HepG2 (cell line): ENCODE measurements around the gene ZKSCAN5. TPM values are rescaled to one million over a fixed set of nuclear protein-coding genes. Genes with fewer than 3 reads are reported as not detected.

Source experiments
- ATAC-seq: fragments of 200-7000 bp; cut with Tn5 transposase; 3 replicates; pipeline ENCODE4 v1.9.1; 2020; ENCODE audit warnings: mild to moderate bottlenecking, moderate library complexity
- BruUV-seq: library from RNA; stranded (reverse); fragments of 400-500 nt; replicated peaks from 2 replicates; lab custom pipeline; 2021; lab: Mats Ljungman, UMichigan
- CTCF ChIA-PET: fragments of 300-600 bp; formaldehyde crosslinking; extraction: SDS; loops from one replicate; lab custom pipeline; 2021; ENCODE audit warnings: low total read pairs, inconsistent platforms, low intra/inter-chr PET ratio; lab: Yijun Ruan, JAX
- POLR2A ChIA-PET: fragments of 350-600 bp; sonication (Branson Sonifier 250); formaldehyde crosslinking; loops from one replicate; lab custom pipeline; 2020; ENCODE audit warnings: antibody characterized with exemption, inconsistent platforms; lab: Yijun Ruan, JAX
- DNase-seq: peaks from one replicate; pipeline ENCODE4 v3.0.0-alpha.2; 2015; ENCODE audit warnings: low spot score
- FAIRE-seq: peaks from 3 replicates; lab custom pipeline; 2011; peaks lifted over from hg19 to GRCh38; lab: Jason Lieb, UNC
- H2AFZ ChIP-seq: one replicate; pipeline ENCODE4 v1.6.1; 2011; ENCODE audit warnings: low read length, inconsistent platforms
- H3K27ac ChIP-seq: fragments of 300-600 bp; 3 replicates; pipeline ENCODE4 v1.8.0; 2011; ENCODE audit warnings: mixed run types, mild to moderate bottlenecking, mixed read lengths, low read length, inconsistent platforms; ENCODE audit not compliant: insufficient read depth; ENCODE audit errors: extremely low read length
- H3K27me3 ChIP-seq, 2 experiments: fragments of 200-600 bp in 1 of 2; 2 replicates in 1 of 2; 3 replicates in 1 of 2; pipeline versions ENCODE4 v1.6.0 to v1.8.0; 2011; ENCODE audit warnings: low read length in 2 of 2, mild to moderate bottlenecking in 2 of 2, moderate library complexity in 2 of 2, inconsistent platforms in 1 of 2; ENCODE audit not compliant: insufficient read depth in 2 of 2, control insufficient read depth in 1 of 2
- H3K36me3 ChIP-seq, 2 experiments: fragments of 200-600 bp in 1 of 2; replicated peaks in 1 of 2; 2 replicates in 1 of 2; 3 replicates in 1 of 2; pipeline versions ENCODE4 v1.5.1 to v1.8.0; 2011; ENCODE audit warnings: low read length in 2 of 2, inconsistent platforms in 1 of 2; ENCODE audit not compliant: insufficient read depth in 2 of 2, control insufficient read depth in 1 of 2
- H3K4me1 ChIP-seq: 2 replicates; pipeline ENCODE4 v1.5.1; 2012; ENCODE audit warnings: low read length, inconsistent platforms; ENCODE audit not compliant: insufficient read depth
- H3K4me2 ChIP-seq: 2 replicates; pipeline ENCODE4 v1.6.0; 2011; ENCODE audit warnings: low read depth, low read length, inconsistent platforms
- H3K4me3 ChIP-seq, 3 experiments: fragments of 200-600 bp in 1 of 3; sonication (generic), shearing (Covaris generic) in 1 of 3; replicated peaks in 1 of 3; 2 replicates each; pipeline ENCODE4 v1.5.1; 2011 to 2016; ENCODE audit warnings: low read length in 3 of 3, inconsistent platforms in 2 of 3, low read depth in 2 of 3, mild to moderate bottlenecking in 2 of 3, control low read depth in 1 of 3, mixed read lengths in 1 of 3; ENCODE audit not compliant: insufficient read depth in 1 of 3
- H3K79me2 ChIP-seq: one replicate; pipeline ENCODE4 v1.6.1; 2011; ENCODE audit warnings: low read length, inconsistent platforms; ENCODE audit not compliant: insufficient read depth
- H3K9ac ChIP-seq: 2 replicates; pipeline ENCODE4 v1.6.0; 2011; ENCODE audit warnings: mild to moderate bottlenecking, low read depth, low read length, inconsistent platforms; ENCODE audit not compliant: insufficient read depth
- H3K9me3 ChIP-seq: 2 replicates; pipeline ENCODE4 v1.5.1; 2012; ENCODE audit warnings: mild to moderate bottlenecking, low read length
- H4K20me1 ChIP-seq: 2 replicates; pipeline ENCODE4 v1.6.0; 2011; ENCODE audit warnings: inconsistent platforms, mild to moderate bottlenecking, low read length, moderate library complexity; ENCODE audit not compliant: insufficient read depth
- ARID2 ChIP-seq: sonication (generic); formaldehyde crosslinking; IDR thresholded peaks from 2 replicates; pipeline ENCODE4 v1.8.1; 2022; ENCODE audit warnings: mild to moderate bottlenecking, missing genetic modification reagents, borderline replicate concordance
- POLR2G ChIP-seq: fragments of 200-400 bp; formaldehyde crosslinking; IDR thresholded peaks from 2 replicates; pipeline ENCODE4 v1.6.1; 2018; ENCODE audit warnings: mild to moderate bottlenecking, low read depth, low read length, moderate library complexity
- SRSF1 ChIP-seq: fragments of 200-400 bp; formaldehyde crosslinking; optimal IDR thresholded peaks from 2 replicates; pipeline ENCODE3; 2017; ENCODE audit warnings: mild to moderate bottlenecking, low read depth, low read length, moderate library complexity
- ZKSCAN5 ChIP-seq: sonication (generic); formaldehyde crosslinking; IDR thresholded peaks from 2 replicates; pipeline ENCODE4 v1.5.1; 2020; ENCODE audit warnings: mild to moderate bottlenecking, missing genetic modification reagents
- ZNF207 ChIP-seq: fragments of 450-650 bp; IDR thresholded peaks from 2 replicates; pipeline ENCODE4 v1.6.1; 2016; ENCODE audit warnings: antibody characterized with exemption, borderline replicate concordance
- ZNF644 ChIP-seq: IDR thresholded peaks from 2 replicates; pipeline ENCODE4 v1.6.1; 2016; ENCODE audit warnings: low read depth
- WGBS: methylation state at CpG from one replicate; pipeline ENCODE4 v1.1.6; 2017; ENCODE audit warnings: low lambda C conversion rate; 5-methylcytosine and 5-hydroxymethylcytosine counted together
- in situ Hi-C: cut with HindIII; loops from 2 replicates; pipeline ENCODE4 v1.10.0; 2017; ENCODE audit warnings: low pct_unique_long_range_greater_than_20kb; ENCODE audit not compliant: extremely low pct_ligation_motif_present
- intact Hi-C: fragments of 100-400 bp; cut with micrococcal nuclease; formaldehyde crosslinking; loops from one replicate; pipeline ENCODE4 v1.10.0; 2022; ENCODE audit not compliant: unreplicated experiment
- polyA plus RNA-seq, 8 experiments: library from polyadenylated mRNA; depleted of rRNA in 3 of 8; stranded (reverse) in 7 of 8; unstranded in 1 of 8; fragments of >200 nt; fragmentation: Illumina TruSeq in 4 of 8; extraction: Trizol in 4 of 8; gene quantifications; 2 replicates each; pipeline versions ENCODE4 v1.2.1 to v1.2.3, GENCODE V29; 2011 to 2016; ENCODE audit warnings: low read depth in 4 of 8, missing spikeins in 1 of 8, mixed read lengths in 1 of 8; ENCODE audit not compliant: insufficient read depth in 1 of 8
- total RNA-seq, 5 experiments: library from RNA; depleted of rRNA; stranded (reverse); fragments of >200 nt; fragmentation: Illumina TruSeq; extraction: Trizol; gene quantifications; 2 replicates each; pipeline ENCODE4 v1.2.3, GENCODE V29; 2016; ENCODE audit warnings: low read depth in 1 of 5
- TF ChIP-seq, protein P1 (sequence below), 2 experiments: fragments of 450-650 bp in 1 of 2; sonication (generic) in 1 of 2; formaldehyde crosslinking in 1 of 2; IDR thresholded peaks; 2 replicates each; pipeline versions ENCODE4 v1.6.1 to v1.8.0; 2016 to 2022; ENCODE audit warnings: antibody characterized with exemption in 1 of 2, mild to moderate bottlenecking in 1 of 2, missing genetic modification reagents in 1 of 2

Gene ZKSCAN5
- total and polyA plus RNA-seq, 2 of the 13 experiments (the other 11 are each of a cell fraction or from before 2014, with no cell fraction given) = 5.5 to 11.7 TPM

- Histone ChIP-seq H3K36me3 (peaks cover 3 to 28% of the 10 kb centered on the region in 2 experiments), H3K9ac (no peak overlapping the region), H3K4me1 (peaks cover 5% of the 10 kb centered on the region; the same call in 1 of the 2 replicates), H3K9me3 (no peaks in the 10 kb centered on the region), H3K27ac (no peak overlapping the region), H2AFZ (no peak overlapping the region), H3K27me3 (no peaks in the 10 kb centered on the region), H3K79me2 (no peaks in the 10 kb centered on the region), H4K20me1 (no peaks in the 10 kb centered on the region), H3K4me2 (no peak overlapping the region), H3K4me3 (no peak overlapping the region)
- ATAC-seq = no peak
- no peak for DNase-seq
- intact Hi-C loops = no loop called here
- no peak for FAIRE-seq
- TF ChIP-seq ARID2 (CRISPR knock-in tag) (no peak), ZNF207 (no peak), ZNF644 (CRISPR knock-in tag) (no peak), SRSF1 (no peak)
- in situ Hi-C loops = no loop called here
- WGBS = 91% methylated on average over 3 of the region's 3 CpGs
- POLR2A ChIA-PET = interaction anchor here (0.8 kb wide), 1 partner anchor 72 kb away, joined by 3 read pairs; the partner anchor contains the start of gene ZKSCAN5
- no TSS peak for BruUV-seq
- CTCF ChIA-PET = no interaction called here
Measured at GRCh38 chr7:99576251-99576650, 71.8 kb downstream of the ZKSCAN5 start.

GRCh38 chr7:99579281-99579955, 75.0 kb downstream of the ZKSCAN5 start:
- POLR2A ChIA-PET = interaction anchor here (1.4 kb wide), 1 partner anchor 21 kb away, joined by 17 read pairs; the partner anchor contains the start of gene ZNF655
- no peak overlapping the region for H2AFZ ChIP-seq
- H3K9ac ChIP-seq = no peak overlapping the region
- in situ Hi-C loops = no loop called here
- TF ChIP-seq, protein P1, sequence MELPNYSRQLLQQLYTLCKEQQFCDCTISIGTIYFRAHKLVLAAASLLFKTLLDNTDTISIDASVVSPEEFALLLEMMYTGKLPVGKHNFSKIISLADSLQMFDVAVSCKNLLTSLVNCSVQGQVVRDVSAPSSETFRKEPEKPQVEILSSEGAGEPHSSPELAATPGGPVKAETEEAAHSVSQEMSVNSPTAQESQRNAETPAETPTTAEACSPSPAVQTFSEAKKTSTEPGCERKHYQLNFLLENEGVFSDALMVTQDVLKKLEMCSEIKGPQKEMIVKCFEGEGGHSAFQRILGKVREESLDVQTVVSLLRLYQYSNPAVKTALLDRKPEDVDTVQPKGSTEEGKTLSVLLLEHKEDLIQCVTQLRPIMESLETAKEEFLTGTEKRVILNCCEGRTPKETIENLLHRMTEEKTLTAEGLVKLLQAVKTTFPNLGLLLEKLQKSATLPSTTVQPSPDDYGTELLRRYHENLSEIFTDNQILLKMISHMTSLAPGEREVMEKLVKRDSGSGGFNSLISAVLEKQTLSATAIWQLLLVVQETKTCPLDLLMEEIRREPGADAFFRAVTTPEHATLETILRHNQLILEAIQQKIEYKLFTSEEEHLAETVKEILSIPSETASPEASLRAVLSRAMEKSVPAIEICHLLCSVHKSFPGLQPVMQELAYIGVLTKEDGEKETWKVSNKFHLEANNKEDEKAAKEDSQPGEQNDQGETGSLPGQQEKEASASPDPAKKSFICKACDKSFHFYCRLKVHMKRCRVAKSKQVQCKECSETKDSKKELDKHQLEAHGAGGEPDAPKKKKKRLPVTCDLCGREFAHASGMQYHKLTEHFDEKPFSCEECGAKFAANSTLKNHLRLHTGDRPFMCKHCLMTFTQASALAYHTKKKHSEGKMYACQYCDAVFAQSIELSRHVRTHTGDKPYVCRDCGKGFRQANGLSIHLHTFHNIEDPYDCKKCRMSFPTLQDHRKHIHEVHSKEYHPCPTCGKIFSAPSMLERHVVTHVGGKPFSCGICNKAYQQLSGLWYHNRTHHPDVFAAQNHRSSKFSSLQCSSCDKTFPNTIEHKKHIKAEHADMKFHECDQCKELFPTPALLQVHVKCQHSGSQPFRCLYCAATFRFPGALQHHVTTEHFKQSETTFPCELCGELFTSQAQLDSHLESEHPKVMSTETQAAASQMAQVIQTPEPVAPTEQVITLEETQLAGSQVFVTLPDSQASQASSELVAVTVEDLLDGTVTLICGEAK (IDR thresholded peaks at IDR 0.05) = peak; percentile 55
- TF ChIP-seq, protein P1 (CRISPR knock-in tag; IDR thresholded peaks at IDR 0.05) = no peak
- TF ChIP-seq ZKSCAN5 (CRISPR knock-in tag) = no peak
- peak; percentile 18; the same call in 1 of the 2 replicates for TF ChIP-seq POLR2G
- 86% methylated on average over 10 of the region's 10 CpGs for WGBS
- H4K20me1 ChIP-seq = no peaks in the 10 kb centered on the region
- no peaks in the 10 kb centered on the region for H3K79me2 ChIP-seq
- intact Hi-C loops = no loop called here
- CTCF ChIA-PET = no interaction called here
- H3K27ac ChIP-seq = no peak overlapping the region
- no peaks in the 10 kb centered on the region for H3K27me3 ChIP-seq
- peak overlapping the region in 1 of 3 experiments; percentile 64; a peak in 1 of 6 replicates for H3K4me3 ChIP-seq
- no TSS peak for BruUV-seq
- peak overlapping the region; percentile 80; the same call in 1 of the 2 replicates for H3K4me2 ChIP-seq
- no peaks in the 10 kb centered on the region for H3K9me3 ChIP-seq
- no peak for ATAC-seq
- H3K36me3 ChIP-seq = 0 out of 5 replicates have a peak, but pooled peaks cover 0 to 3% of the 10 kb centered on the region in 2 experiments
- no peak for DNase-seq
- no peak for FAIRE-seq
- H3K4me1 ChIP-seq = peaks cover 5% of the 10 kb centered on the region; the same call in 1 of the 2 replicates
